ENCODE measurements around the gene GLI3.

Gene GLI3

GRCh38 chr7:42175834-42176723 lies 60.9 kb downstream of the GLI3 start:
- no peak for DNase-seq (ENCODE audit: low read depth)

GRCh38 chr7:42174391-42174912 lies 62.6 kb downstream of the GLI3 start:
- no peak for DNase-seq (ENCODE audit: low read depth)

GRCh38 chr7:42170724-42171123 lies 66.3 kb downstream of the GLI3 start:
- no peak for DNase-seq (ENCODE audit: low read depth)

- DNase-seq (ENCODE audit: low read depth), result no peak
These were observed 68.5 kb downstream of the GLI3 start for GRCh38 chr7:42168512-42168911.

DNA sequence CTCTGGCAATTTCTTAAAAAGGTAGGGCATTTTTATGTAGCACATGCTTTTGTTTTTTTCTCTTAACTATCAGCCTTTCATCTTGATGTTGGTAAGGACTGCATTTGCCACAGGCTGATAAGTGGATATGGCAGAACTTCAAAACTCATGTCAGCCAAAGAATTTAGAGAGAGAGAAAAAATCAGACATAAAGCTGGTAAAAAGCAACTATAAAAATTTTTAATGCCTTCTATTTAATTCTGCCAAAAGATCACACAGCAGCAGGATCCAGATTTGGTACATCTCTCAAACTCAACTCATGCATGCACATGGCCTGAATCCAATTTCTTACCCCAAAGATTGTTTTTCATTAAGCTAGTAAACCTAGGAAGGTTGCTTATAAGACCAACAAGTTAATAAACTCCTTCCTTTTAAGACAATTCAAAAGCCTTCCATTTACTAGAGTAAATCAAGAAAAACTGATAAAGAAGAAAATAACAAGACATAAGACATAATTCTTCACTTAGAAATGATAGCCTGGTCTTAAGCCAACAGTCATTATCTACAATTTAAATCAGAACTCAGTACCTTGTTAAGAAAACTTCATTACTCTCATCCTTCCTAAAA lies 69.3 kb downstream of the GLI3 start:
- DNase-seq (ENCODE audit: low read depth), result no peak

GRCh38 chr7:42167206-42167605 lies 69.8 kb downstream of the GLI3 start:
- no peak for DNase-seq (ENCODE audit: low read depth)

DNA sequence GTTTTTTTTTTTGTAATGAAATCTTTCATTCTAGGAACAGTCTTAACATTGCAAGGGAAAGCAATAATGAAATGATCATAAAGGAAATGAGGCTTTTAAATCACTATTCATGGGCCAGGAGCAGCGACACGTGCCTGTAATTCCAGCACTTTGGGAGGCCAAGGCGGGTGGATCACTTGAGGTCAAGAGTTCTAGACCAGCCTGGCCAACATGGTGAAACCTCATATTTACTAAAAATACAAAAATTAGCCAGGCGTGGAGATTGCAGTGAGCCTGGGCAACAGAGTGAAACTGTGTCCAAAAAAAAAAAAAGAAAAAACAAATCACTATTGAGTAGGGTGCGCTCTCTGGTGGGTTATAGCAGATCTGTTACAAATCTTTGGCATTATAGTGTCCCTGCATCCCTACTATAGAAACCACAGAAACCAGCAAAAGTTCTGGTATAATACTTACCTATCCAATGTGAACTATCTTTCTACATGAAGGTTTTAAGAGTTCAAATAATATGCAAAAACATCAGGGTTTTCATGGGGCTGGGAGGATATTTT lies 72.1 kb downstream of the GLI3 start:
- DNase-seq (ENCODE audit: low read depth), result no peak

DNA sequence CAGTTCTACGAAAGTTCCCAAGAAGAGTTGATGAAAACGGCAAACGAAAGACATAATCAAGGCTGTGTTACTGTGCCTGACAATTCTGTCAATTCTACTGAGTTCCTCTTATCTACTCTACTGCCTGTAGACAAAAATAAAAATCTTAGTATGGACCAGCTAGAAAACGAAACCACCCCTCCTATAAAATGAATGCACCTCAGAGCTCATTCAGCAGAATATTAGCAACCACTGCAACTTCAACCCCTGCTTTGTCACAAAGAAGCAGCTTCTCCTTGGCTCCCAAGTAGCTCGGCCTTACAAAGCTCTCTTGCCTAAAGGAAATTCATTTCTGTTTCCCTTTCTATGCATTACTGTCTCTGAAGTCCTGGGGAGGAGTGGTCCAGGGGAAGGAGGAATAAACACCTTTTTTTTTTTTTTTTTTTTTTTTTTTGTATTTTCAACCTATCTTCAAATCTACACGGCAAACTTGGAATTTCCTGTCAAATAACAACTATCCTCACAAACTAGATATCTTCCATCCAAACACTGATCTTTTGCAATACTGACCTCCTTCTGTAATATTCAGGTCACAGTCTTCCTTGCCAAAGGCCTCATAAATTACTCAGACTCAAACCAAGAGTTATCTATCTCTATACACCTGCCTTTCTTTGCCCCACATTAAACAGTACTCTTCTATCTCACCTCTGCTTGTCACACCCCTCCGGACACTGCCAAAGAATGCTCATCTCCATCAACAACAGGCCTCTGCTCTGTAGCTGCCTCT lies 74.3 kb downstream of the GLI3 start:
- DNase-seq (ENCODE audit: low read depth), result no peak

GRCh38 chr7:42161719-42162118 lies 75.3 kb downstream of the GLI3 start:
- no peak for DNase-seq (ENCODE audit: low read depth)

DNA sequence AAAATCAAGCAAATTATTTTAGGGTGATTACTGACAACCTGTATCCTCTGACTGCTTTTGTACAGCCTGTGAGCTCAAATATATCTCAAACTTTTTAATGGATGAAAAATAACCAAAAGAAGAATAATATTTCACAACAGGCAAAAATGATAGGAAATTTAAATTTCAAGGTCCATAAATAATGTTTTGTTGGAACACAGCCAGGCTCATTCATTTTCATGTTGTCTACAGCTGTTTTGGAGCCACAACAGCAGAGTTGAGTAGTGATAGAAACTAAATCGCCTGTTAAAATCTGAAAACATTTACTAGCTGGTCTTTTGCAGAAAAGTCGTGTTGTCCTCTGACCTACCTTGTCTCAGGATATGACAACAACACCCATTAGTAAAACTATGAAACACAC lies 75.9 kb downstream of the GLI3 start:
- DNase-seq (ENCODE audit: low read depth), result no peak

GRCh38 chr7:42159130-42159529 lies 77.9 kb downstream of the GLI3 start:
- no peak for DNase-seq (ENCODE audit: low read depth)

DNA sequence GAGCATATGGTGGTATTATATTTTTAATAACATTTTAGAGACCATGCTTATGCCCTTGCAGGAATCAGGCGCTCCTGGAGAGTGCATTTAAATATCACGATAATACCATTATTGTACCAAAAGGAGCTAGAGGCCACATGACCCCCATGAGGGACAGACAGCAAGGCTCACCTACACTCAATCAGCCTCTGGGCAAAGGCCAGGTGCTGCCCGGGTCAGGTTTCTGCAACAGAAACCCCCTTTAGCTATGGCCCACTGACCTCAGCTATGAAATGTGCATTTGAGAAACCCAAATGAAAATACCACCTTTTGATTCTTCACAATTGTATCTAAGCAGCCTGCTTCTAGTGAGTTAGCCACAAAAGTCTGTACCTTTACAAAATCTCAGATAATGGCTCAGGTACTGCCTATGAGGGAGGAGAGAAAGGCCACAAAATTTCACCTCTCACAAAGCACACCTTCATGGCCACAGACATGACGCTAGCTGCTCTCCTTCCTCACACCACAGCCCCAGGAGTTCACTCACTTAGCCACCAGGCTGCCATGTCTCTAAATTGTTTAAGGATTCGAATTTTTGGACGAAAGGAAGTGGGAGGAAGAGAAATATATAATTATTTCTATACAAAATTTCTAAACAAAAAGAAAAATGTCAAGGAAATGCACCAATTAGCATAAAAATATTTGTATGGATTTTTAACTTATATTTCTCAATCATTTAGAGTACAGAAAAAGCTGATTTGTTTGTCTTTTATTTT lies 79.9 kb downstream of the GLI3 start:
- DNase-seq (ENCODE audit: low read depth), result no peak

DNA sequence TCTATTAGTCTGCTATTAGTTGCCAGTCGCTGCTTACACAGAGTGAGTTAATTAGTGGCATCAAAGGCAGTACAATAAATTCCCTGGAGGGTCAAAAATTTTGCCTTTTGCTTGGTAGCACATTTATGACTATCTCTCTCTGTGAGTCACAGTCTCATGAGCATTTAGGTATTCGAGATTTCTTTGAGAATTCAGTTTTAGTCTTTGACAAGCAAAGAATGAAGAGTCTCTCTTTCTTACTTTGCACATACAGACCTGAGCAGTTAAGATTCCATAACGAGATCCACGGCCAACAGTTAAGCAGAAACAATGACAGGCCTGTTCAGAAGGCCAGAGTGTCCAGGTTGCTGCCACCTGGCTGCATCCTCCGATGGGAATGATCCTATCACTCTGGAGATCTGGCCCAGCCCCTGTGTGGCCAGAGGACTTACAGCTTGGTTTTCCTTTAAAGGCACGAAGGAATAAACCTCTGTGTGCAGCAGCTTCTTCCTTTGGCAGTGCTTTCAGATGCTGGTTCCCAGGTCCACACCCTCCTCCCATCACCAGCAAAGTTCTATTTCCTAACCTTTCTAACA lies 80.6 kb downstream of the GLI3 start:
- no peak for DNase-seq (ENCODE audit: low read depth)

DNA sequence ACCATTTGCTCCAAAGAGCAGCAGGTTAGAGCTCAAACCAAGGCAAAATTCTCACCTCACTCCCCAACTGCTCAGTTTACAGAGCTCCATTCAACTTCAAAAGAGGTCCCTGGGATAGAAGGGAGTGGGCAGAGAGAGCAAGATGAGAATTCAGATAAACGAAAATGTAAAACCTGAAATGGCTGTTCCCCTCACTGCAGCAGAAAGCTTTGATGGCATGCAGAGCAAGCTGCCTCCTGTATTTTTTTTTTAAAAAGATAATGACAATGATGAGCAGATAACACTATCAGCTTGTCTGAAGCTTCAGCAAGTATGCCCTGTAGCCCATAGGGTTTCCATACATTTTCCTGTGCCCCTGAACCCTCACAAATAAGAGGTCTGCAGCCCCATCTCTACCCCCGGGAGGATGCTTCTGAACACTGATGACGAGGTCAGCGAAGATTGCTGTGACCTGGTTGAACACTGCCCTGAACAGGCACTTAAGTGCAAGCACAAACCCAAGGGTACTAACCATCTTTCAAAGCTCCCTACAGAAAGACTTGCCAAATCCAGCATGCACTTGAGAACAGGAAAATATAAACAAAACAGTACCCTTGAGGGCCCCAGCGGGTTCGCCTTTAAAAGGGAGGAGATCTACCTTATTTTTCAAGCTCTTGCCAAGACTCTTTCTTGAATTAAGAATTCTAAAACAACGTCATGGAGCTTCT lies 81.3 kb downstream of the GLI3 start:
- no peak for DNase-seq (ENCODE audit: low read depth)

DNA sequence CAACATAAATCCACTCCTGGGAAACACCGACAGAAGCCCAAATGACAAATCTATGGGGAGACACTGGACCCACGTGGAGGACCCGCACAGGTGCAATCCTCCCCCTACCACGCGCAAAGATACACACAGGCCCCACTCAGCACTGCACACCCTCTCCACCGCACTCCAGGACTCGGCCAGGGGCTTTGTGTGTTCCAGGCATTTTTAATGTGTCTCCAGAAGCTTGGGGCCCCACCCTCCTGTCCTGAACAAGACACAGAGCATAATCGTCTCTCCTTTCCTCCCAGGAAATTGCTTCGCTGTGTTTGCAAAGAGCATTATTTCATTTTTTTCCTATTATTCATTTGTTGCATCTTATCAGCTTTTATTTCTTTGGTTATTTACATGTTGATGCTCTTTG lies 82.8 kb downstream of the GLI3 start:
- no peak for DNase-seq (ENCODE audit: low read depth)

- no peak for DNase-seq (ENCODE audit: low read depth)
These were observed 84.4 kb downstream of the GLI3 start for GRCh38 chr7:42152329-42153205.

DNA sequence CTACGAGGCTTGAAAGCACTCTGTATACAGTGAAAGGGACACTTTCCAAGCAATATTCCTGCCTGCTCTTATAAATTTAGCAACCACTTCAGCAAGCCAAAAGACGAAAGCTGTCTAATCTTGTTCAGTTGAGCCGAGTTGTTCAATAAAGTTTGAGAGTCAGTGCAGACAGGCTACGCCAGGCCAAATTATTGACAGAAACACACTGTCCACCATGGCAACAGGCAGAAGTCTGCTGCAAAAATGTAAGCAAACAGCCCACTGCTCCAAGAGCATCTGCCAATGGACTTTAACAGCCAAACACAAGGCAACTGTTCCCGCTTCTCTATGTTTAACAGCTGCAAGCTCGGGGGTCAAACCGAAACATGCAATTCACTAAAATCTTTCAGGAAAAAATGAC lies 85.7 kb downstream of the GLI3 start:
- DNase-seq (ENCODE audit: low read depth), result no peak

DNA sequence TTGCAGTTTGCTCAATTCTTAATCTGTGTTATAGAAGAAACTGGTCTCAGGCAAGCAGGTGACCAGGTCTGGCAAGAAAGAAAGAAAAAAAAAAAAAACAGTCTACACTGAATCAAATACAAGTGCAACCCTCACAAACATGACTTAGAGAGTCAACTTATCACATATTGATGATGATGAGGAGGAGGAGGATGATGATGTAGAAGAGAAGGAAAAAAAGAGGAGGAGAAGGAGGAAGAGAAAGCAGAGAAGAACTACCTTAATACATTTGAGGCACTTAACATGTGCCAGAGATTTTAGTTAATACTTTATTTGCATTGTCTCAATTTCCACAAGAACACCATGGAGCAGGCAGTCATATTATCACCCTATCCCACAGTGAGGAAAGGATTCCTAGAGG lies 91.5 kb downstream of the GLI3 start:
- DNase-seq (ENCODE audit: low read depth), result no peak

DNA sequence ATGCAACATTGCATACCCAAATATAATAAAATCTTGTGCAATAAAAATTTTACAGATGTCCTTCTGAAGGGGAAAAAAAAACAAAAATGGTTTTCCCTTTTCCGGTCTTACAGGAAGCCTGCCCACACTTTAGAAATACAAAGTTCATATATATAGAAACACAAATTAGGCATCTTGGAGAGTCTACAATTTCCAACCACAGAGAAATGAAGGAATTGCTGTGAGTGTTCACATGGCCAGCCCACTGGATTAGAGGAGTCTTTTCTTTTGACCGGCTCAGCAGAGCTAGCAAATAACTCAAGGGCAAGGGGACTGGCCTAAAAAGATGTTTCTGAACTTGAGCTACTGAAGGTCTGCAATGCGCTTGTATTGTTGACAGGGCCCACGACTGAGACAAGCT lies 92.4 kb downstream of the GLI3 start:
- DNase-seq (ENCODE audit: low read depth), result no peak

Measured in activated T-helper 1 cell treated with Interleukin-2 at 50 U/mL for 16 hours (primary cell).